Urinary bladder (tissue), 4 donors: ENCODE data around the gene CHKA. TPM values are rescaled to one million over a fixed set of nuclear protein-coding genes. Genes with fewer than 3 reads are reported as not detected.
A peak's percentile ranks its signal among the peaks of the same experiment; 100 is the strongest.

ENCODE experiments used
- DNase-seq: peaks from one replicate; pipeline ENCODE4 v3.0.0-alpha.2; 2015; ENCODE audit errors: extremely low spot score
- H3K27ac ChIP-seq: one replicate; pipeline ENCODE4 v1.5.1; 2013; ENCODE audit warnings: low read depth, mild to moderate bottlenecking, moderate library complexity
- H3K36me3 ChIP-seq: one replicate; pipeline ENCODE4 v1.6.1; 2013; ENCODE audit warnings: mild to moderate bottlenecking, moderate library complexity; ENCODE audit not compliant: insufficient read depth
- H3K4me1 ChIP-seq: one replicate; pipeline ENCODE4 v1.6.1; 2013; ENCODE audit warnings: mild to moderate bottlenecking, moderate library complexity; ENCODE audit not compliant: insufficient read depth
- H3K4me3 ChIP-seq: one replicate; pipeline ENCODE4 v1.5.1; 2013; ENCODE audit warnings: low read depth, low read length
- WGBS: extraction: QIAGEN DNeasy Blood & Tissue Kit; methylation state at CpG from one replicate; pipeline ENCODE4 v1.1.7; 2013; 5-methylcytosine and 5-hydroxymethylcytosine counted together
- polyA plus RNA-seq: library from polyadenylated mRNA; stranded (reverse); fragments of 200-250 nt; gene quantifications from one replicate; pipeline ENCODE4 v1.2.3, GENCODE V29; 2013
- total RNA-seq: library from RNA; depleted of rRNA; stranded (reverse); fragments of >200 nt; gene quantifications from one replicate; pipeline ENCODE4 v1.2.3, GENCODE V29; 2014
- donor health status: healthy with polysubstance abuse.
- donor health status: healthy.

CHKA gene
- total and polyA plus RNA-seq, 2 donors, result 20.2 to 26.2 TPM

- Histone ChIP-seq H3K27ac (peak overlapping the region; percentile 51), H3K4me1 (no peaks in the 10 kb centered on the region), H3K36me3 (no peaks in the 10 kb centered on the region), H3K4me3 (no peak overlapping the region)
- 91% methylated on average over 19 of the region's 19 CpGs for WGBS
- DNase-seq, result no peak
Measured at GRCh38 chr11:68014947-68015447, 106.2 kb downstream of the CHKA start.

- Histone ChIP-seq H3K4me3 (no peak overlapping the region), H3K36me3 (no peaks in the 10 kb centered on the region), H3K4me1 (no peaks in the 10 kb centered on the region), H3K27ac (peak overlapping the region; percentile 58)
- 52% methylated on average over 16 of the region's 16 CpGs for WGBS
- DNase-seq, result peak; percentile 59
Measured at GRCh38 chr11:68014157-68014946, 106.8 kb downstream of the CHKA start.

- peak overlapping the region; percentile 58 for H3K27ac ChIP-seq
- no peak for DNase-seq
- H3K4me3 ChIP-seq, result no peak overlapping the region
- 91% methylated on average over 14 of the region's 14 CpGs for WGBS
- no peaks in the 10 kb centered on the region for H3K4me1 ChIP-seq
- no peaks in the 10 kb centered on the region for H3K36me3 ChIP-seq
Measured at GRCh38 chr11:68013611-68014156, 107.5 kb downstream of the CHKA start.

GRCh38 chr11:68012843-68013610, 108.2 kb downstream of the CHKA start:
- no peak for DNase-seq
- H3K36me3 ChIP-seq, result no peaks in the 10 kb centered on the region
- WGBS, result 75% methylated on average over 16 of the region's 16 CpGs
- no peaks in the 10 kb centered on the region for H3K4me1 ChIP-seq
- H3K27ac ChIP-seq, result no peak overlapping the region
- no peak overlapping the region for H3K4me3 ChIP-seq

GRCh38 chr11:68012044-68012842, 108.9 kb downstream of the CHKA start:
- DNase-seq, result no peak
- H3K4me3 ChIP-seq, result no peak overlapping the region
- no peak overlapping the region for H3K27ac ChIP-seq

GRCh38 chr11:68011051-68011943, 109.9 kb downstream of the CHKA start:
- H3K36me3 ChIP-seq, result no peaks in the 10 kb centered on the region
- no peak overlapping the region for H3K27ac ChIP-seq
- H3K4me1 ChIP-seq, result no peaks in the 10 kb centered on the region
- 80% methylated on average over 16 of the region's 16 CpGs for WGBS
- DNase-seq, result no peak
- no peak overlapping the region for H3K4me3 ChIP-seq

More at GRCh38 chr11:68012044-68012842, 108.9 kb downstream of the CHKA start:
- Histone ChIP-seq H3K4me1 (no peaks in the 10 kb centered on the region), H3K36me3 (no peaks in the 10 kb centered on the region)
- 85% methylated on average over 17 of the region's 17 CpGs for WGBS

- peak within 1 kb of the TSS; percentile 84 for H3K27ac ChIP-seq
- H3K4me1 ChIP-seq, result no peaks in the 10 kb centered on the region
- DNase-seq, result no peak
- no peaks in the 10 kb centered on the region for H3K36me3 ChIP-seq
- 12% methylated on average over 33 of the region's 33 CpGs for WGBS
- peak within 1 kb of the TSS; percentile 11 for H3K4me3 ChIP-seq
Measured at GRCh38 chr11:68010090-68011041, 110.8 kb downstream of the CHKA start, which contains the start of gene ALDH3B1. ALDH3B1 (plus strand) TSS chr11:68010327; CDS start chr11:68015298, 4,971 bp downstream.

GRCh38 chr11:68009391-68010089, 111.6 kb downstream of the CHKA start:
- Histone ChIP-seq H3K27ac (peak overlapping the region; percentile 84), H3K36me3 (no peaks in the 10 kb centered on the region), H3K4me1 (no peaks in the 10 kb centered on the region), H3K4me3 (no peak overlapping the region)
- 55% methylated on average over 12 of the region's 12 CpGs for WGBS
- no peak for DNase-seq

GRCh38 chr11:68008381-68009337, 112.5 kb downstream of the CHKA start:
- no peaks in the 10 kb centered on the region for H3K36me3 ChIP-seq
- H3K4me3 ChIP-seq, result no peak overlapping the region
- H3K27ac ChIP-seq, result peak overlapping the region; percentile 14
- no peak for DNase-seq
- H3K4me1 ChIP-seq, result no peaks in the 10 kb centered on the region
- 74% methylated on average over 27 of the region's 27 CpGs for WGBS
